SH-SY5Y (cell line): ENCODE data around the gene PHOX2B.

Experiments
- GATA2 ChIP-seq: IDR thresholded peaks from 2 replicates; pipeline ENCODE4 v1.6.1; 2011; ENCODE audit warnings: mild to moderate bottlenecking, low read depth, low read length
- GATA3 ChIP-seq: IDR thresholded peaks from 2 replicates; pipeline ENCODE4 v1.6.1; 2011; ENCODE audit warnings: low read depth, mild to moderate bottlenecking, low read length, moderate library complexity

DNA sequence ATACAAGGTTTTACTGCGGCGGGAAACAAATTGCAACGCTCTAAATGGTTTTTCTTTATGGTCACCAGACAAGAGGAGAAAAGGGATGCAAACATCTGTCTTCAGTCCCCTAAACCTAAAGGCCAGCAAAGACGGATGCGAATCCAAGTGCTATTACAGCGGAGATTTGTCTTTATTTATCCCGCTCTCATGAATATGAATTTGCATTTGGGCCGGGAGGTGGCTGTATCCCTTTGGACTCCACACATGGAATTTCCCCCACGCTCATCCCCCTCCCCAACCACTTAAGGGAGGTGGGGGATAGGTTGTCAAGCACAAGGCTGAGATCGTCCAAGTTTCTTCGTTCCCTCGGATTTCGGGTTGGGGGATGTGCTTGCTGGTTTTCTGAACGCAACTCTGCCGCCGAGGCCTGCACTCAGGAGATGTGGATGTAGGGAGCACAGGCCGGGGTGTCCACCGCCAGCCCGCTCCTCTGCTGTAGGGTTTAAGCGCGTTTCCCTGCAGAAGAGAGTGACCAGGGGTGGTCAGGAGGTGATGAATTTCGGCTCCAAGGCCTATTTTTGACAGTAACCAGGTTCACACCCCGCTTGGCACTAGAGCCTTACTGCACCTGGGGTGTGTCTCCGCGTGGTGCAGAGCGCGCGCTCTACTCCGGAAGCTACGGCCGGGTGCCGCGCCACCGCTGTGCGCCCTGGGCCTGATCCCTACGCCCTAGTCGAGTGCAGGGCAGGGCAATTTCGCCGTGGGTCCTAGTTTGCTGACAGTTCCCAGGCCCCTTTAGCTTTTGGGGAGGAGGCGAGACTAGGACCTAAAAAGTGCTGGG lies 2.3 kb upstream of the PHOX2B start:
- TF ChIP-seq GATA2 (no peak), GATA3 (no peak)
